ENCODE results near the gene CEP164.

- TF ChIP-seq EZH2 (IDR thresholded peaks at IDR 0.05; ENCODE audit: borderline replicate concordance, insufficient read depth, low read length, poor library complexity, severe bottlenecking), result no peak
- TF ChIP-seq POLR2AphosphoS5 (IDR thresholded peaks at IDR 0.05), result no peak
- no peak for TF ChIP-seq CTCF (IDR thresholded peaks at IDR 0.05; ENCODE audit: poor library complexity, severe bottlenecking)
- TF ChIP-seq EP300 (conservative IDR thresholded peaks at IDR 0.05; ENCODE audit: poor library complexity, severe bottlenecking), result no peak
- no peak for TF ChIP-seq REST (IDR thresholded peaks at IDR 0.05; ENCODE audit: borderline replicate concordance)
- TF ChIP-seq RAD21 (conservative IDR thresholded peaks at IDR 0.05), result no peak
- TF ChIP-seq MXI1 (conservative IDR thresholded peaks at IDR 0.05; ENCODE audit: poor library complexity, severe bottlenecking), result no peak
Measured at GRCh38 chr11:117279711-117280376, 47.8 kb upstream of the CEP164 start.
